Liver (tissue), 9 donors: ENCODE results near the gene AGL. TPM values are rescaled to one million over a fixed set of nuclear protein-coding genes. Genes with fewer than 3 reads are reported as not detected.

Experiments
- DNase-seq: peaks from one replicate; pipeline ENCODE4 v3.0.0-alpha.2; 2017; ENCODE audit warnings: low spot score
- H3K27ac ChIP-seq, 2 donors: one replicate each; pipeline ENCODE4 v1.7.0; 2013; ENCODE audit warnings: inconsistent platforms in 2 of 2, low read length in 2 of 2, control low read depth in 1 of 2, low read depth in 1 of 2, mild to moderate bottlenecking in 1 of 2
- H3K27me3 ChIP-seq, 4 donors: one replicate each; pipeline versions ENCODE4 v1.6.1 to v1.7.0; 2013; ENCODE audit warnings: low read length in 3 of 4, inconsistent platforms in 1 of 4, mild to moderate bottlenecking in 1 of 4, moderate library complexity in 1 of 4; ENCODE audit not compliant: control insufficient read depth in 4 of 4, insufficient read depth in 4 of 4
- H3K36me3 ChIP-seq, 4 donors: one replicate each; pipeline versions ENCODE4 v1.6.1 to v1.7.0; 2013; ENCODE audit warnings: low read length in 3 of 4, mild to moderate bottlenecking in 3 of 4, low read depth in 1 of 4, moderate library complexity in 1 of 4; ENCODE audit not compliant: control insufficient read depth in 4 of 4, insufficient read depth in 3 of 4
- H3K4me1 ChIP-seq, 4 donors: one replicate each; pipeline versions ENCODE4 v1.6.1 to v1.7.0; 2013; ENCODE audit warnings: low read length in 3 of 4, mild to moderate bottlenecking in 3 of 4, moderate library complexity in 1 of 4; ENCODE audit not compliant: control insufficient read depth in 4 of 4, insufficient read depth in 4 of 4
- H3K4me3 ChIP-seq, 3 donors: one replicate each; pipeline versions ENCODE4 v1.6.1 to v1.7.0; 2013; ENCODE audit warnings: low read length in 3 of 3, control low read depth in 1 of 3, low read depth in 1 of 3, mild to moderate bottlenecking in 1 of 3
- H3K9ac ChIP-seq, 2 donors: one replicate each; pipeline ENCODE4 v1.7.0; 2013; ENCODE audit warnings: low read length in 2 of 2, mild to moderate bottlenecking in 2 of 2, moderate library complexity in 2 of 2, control low read depth in 1 of 2, low read depth in 1 of 2
- H3K9me3 ChIP-seq, 4 donors: one replicate each; pipeline versions ENCODE4 v1.6.1 to v1.7.0; 2013; ENCODE audit warnings: low read length in 3 of 4; ENCODE audit not compliant: control insufficient read depth in 4 of 4
- ATF3 ChIP-seq: IDR thresholded peaks from 2 replicates; pipeline ENCODE4 v1.6.1; 2016; ENCODE audit warnings: antibody characterized with exemption
- EGR1 ChIP-seq, 2 donors: IDR thresholded peaks; 2 replicates each; pipeline ENCODE4 v1.6.1; 2016 to 2018; ENCODE audit warnings: antibody characterized with exemption in 2 of 2, low read depth in 2 of 2
- FOXA1 ChIP-seq: IDR thresholded peaks from 2 replicates; pipeline ENCODE4 v1.6.1; 2016; ENCODE audit warnings: antibody characterized with exemption
- FOXA2 ChIP-seq: IDR thresholded peaks from 2 replicates; pipeline ENCODE4 v1.6.1; 2016; ENCODE audit warnings: antibody characterized with exemption
- GABPA ChIP-seq, 2 donors: IDR thresholded peaks in 1 of 2; conservative IDR thresholded peaks in 1 of 2; 2 replicates each; pipeline ENCODE4 v1.6.1; 2016; ENCODE audit warnings: antibody characterized with exemption in 2 of 2, mild to moderate bottlenecking in 1 of 2, moderate library complexity in 1 of 2
- HNF4A ChIP-seq, 2 donors: conservative IDR thresholded peaks; 2 replicates each; pipeline ENCODE4 v1.6.1; 2016; ENCODE audit warnings: antibody characterized with exemption in 2 of 2, mild to moderate bottlenecking in 2 of 2
- JUND ChIP-seq, 2 donors: IDR thresholded peaks; 2 replicates each; pipeline ENCODE4 v1.6.1; 2016; ENCODE audit warnings: antibody characterized with exemption in 2 of 2
- NR2F2 ChIP-seq: IDR thresholded peaks from 2 replicates; pipeline ENCODE4 v1.6.1; 2016; ENCODE audit warnings: antibody characterized with exemption
- REST ChIP-seq: IDR thresholded peaks from 2 replicates; pipeline ENCODE4 v1.6.1; 2016; ENCODE audit warnings: antibody characterized with exemption, mild to moderate bottlenecking
- SP1 ChIP-seq: IDR thresholded peaks from 2 replicates; pipeline ENCODE4 v1.6.1; 2018; ENCODE audit warnings: antibody characterized with exemption, mild to moderate bottlenecking
- TAF1 ChIP-seq: conservative IDR thresholded peaks from 2 replicates; pipeline ENCODE4 v1.6.1; 2016; ENCODE audit warnings: antibody characterized with exemption, mild to moderate bottlenecking
- YY1 ChIP-seq: IDR thresholded peaks from 2 replicates; pipeline ENCODE4 v1.6.1; 2016; ENCODE audit warnings: antibody characterized with exemption, mild to moderate bottlenecking
- ZBTB33 ChIP-seq: IDR thresholded peaks from 2 replicates; pipeline ENCODE4 v1.6.1; 2016; ENCODE audit warnings: antibody characterized with exemption
- WGBS: extraction: QIAGEN DNeasy Blood & Tissue Kit; methylation state at CpG from one replicate; pipeline ENCODE4 v1.1.7; 2013; 5-methylcytosine and 5-hydroxymethylcytosine counted together
- polyA plus RNA-seq, 2 donors: library from polyadenylated mRNA; stranded (reverse) in 1 of 2; unstranded in 1 of 2; fragments of 200-250 nt in 1 of 2; fragments of >200 nt in 1 of 2; fragmentation: Nextera tagmentation in 1 of 2; extraction: Ambion mirVana in 1 of 2; gene quantifications; one replicate each; pipeline versions ENCODE4 v1.2.1 to v1.2.3, GENCODE V29; 2013 to 2015
- total RNA-seq, 2 donors: library from RNA; depleted of rRNA; stranded (reverse); fragments of >200 nt; gene quantifications; one replicate each; pipeline ENCODE4 v1.2.3, GENCODE V29; 2014
- donor health status: healthy.
- donor health status: healthy.
- donor health status: healthy.
- donor health status: healthy.
- donor health status: healthy.

AGL gene
- total and polyA plus RNA-seq, 4 donors = 10.1 to 78.5 (median 19.9) TPM

GRCh38 chr1:99945174-99945573, 95.0 kb downstream of the AGL start:
- H3K27me3 ChIP-seq = no peaks in the 10 kb centered on the region
- no peak for DNase-seq
- 77% methylated on average over 1 of the region's 1 CpG for WGBS
- TF ChIP-seq FOXA2 (no peak), GABPA (IDR thresholded peaks at IDR 0.05 in 1 of 2, conservative IDR thresholded peaks at IDR 0.05 in 1 of 2) (no peak), ATF3 (no peak), SP1 (no peak), JUND (IDR thresholded peaks at IDR 0.05) (no peak), FOXA1 (no peak), YY1 (no peak), ZBTB33 (no peak), TAF1 (no peak), HNF4A (conservative IDR thresholded peaks at IDR 0.05) (no peak), EGR1 (IDR thresholded peaks at IDR 0.05; ENCODE audit: low read depth in 2 of 2) (no peak)
- H3K9ac ChIP-seq = no peak overlapping the region
- H3K4me3 ChIP-seq = no peak overlapping the region
- H3K27ac ChIP-seq = no peak overlapping the region
- peaks cover 0 to 1% (median 0%) of the 10 kb centered on the region in 4 donors for H3K4me1 ChIP-seq
- no peaks in the 10 kb centered on the region for H3K9me3 ChIP-seq
- H3K36me3 ChIP-seq = no peaks in the 10 kb centered on the region

- no peak for DNase-seq
- no peaks in the 10 kb centered on the region for H3K27me3 ChIP-seq
- H3K9me3 ChIP-seq = no peaks in the 10 kb centered on the region
- TF ChIP-seq REST (no peak), NR2F2 (no peak), YY1 (no peak), ZBTB33 (no peak)
- no peaks in the 10 kb centered on the region for H3K36me3 ChIP-seq
- no peak overlapping the region for H3K4me3 ChIP-seq
- WGBS = 85% methylated on average over 3 of the region's 3 CpGs
- H3K9ac ChIP-seq = no peak overlapping the region
- H3K27ac ChIP-seq = no peak overlapping the region
- H3K4me1 ChIP-seq = peaks cover 0 to 1% (median 0%) of the 10 kb centered on the region in 4 donors
Observed at GRCh38 chr1:99950486-99950885, 100.3 kb downstream of the AGL start.
